ENCODE data around the gene ENOX1.

The ENOX1 gene

GRCh38 chr13:43473437-43473836, 313.3 kb downstream of the ENOX1 start:
- DNase-seq (ENCODE audit: low read depth): no peak
- no peak for TF ChIP-seq CTCF (IDR thresholded peaks at IDR 0.05; ENCODE audit: control insufficient read depth, extremely low read depth, insufficient read depth)
- no peak overlapping the region for H3K4me3 ChIP-seq (ENCODE audit: low read depth, low read length)

GRCh38 chr13:43472980-43473379, 313.8 kb downstream of the ENOX1 start:
- DNase-seq (ENCODE audit: low read depth): no peak
- no peak for TF ChIP-seq CTCF (IDR thresholded peaks at IDR 0.05; ENCODE audit: control insufficient read depth, extremely low read depth, insufficient read depth)
- H3K4me3 ChIP-seq (ENCODE audit: low read depth, low read length): no peak overlapping the region

- TF ChIP-seq CTCF (IDR thresholded peaks at IDR 0.05; ENCODE audit: control insufficient read depth, extremely low read depth, insufficient read depth): no peak
- no peak overlapping the region for H3K4me3 ChIP-seq (ENCODE audit: low read depth, low read length)
- no peak for DNase-seq (ENCODE audit: low read depth)
Observed at GRCh38 chr13:43472339-43472738, 314.4 kb downstream of the ENOX1 start.

- DNase-seq (ENCODE audit: low read depth): no peak
- TF ChIP-seq CTCF (IDR thresholded peaks at IDR 0.05; ENCODE audit: control insufficient read depth, extremely low read depth, insufficient read depth): no peak
- no peak overlapping the region for H3K4me3 ChIP-seq (ENCODE audit: low read depth, low read length)
Observed at GRCh38 chr13:43470610-43471009, 316.2 kb downstream of the ENOX1 start.

- DNase-seq (ENCODE audit: low read depth): no peak
- TF ChIP-seq CTCF (IDR thresholded peaks at IDR 0.05; ENCODE audit: control insufficient read depth, extremely low read depth, insufficient read depth): no peak
- H3K4me3 ChIP-seq (ENCODE audit: low read depth, low read length): no peak overlapping the region
Observed at GRCh38 chr13:43469791-43470190, 317.0 kb downstream of the ENOX1 start.

- TF ChIP-seq CTCF (IDR thresholded peaks at IDR 0.05; ENCODE audit: control insufficient read depth, extremely low read depth, insufficient read depth): no peak
- H3K4me3 ChIP-seq (ENCODE audit: low read depth, low read length): no peak overlapping the region
- no peak for DNase-seq (ENCODE audit: low read depth)
Observed at GRCh38 chr13:43464578-43465264, 322.1 kb downstream of the ENOX1 start.
